Measurements from ENCODE around the gene IRF2BP1. TPM values are rescaled to one million over a fixed set of nuclear protein-coding genes. Genes with fewer than 3 reads are reported as not detected.

The IRF2BP1 gene
- total and polyA plus RNA-seq, 12 donors: 8.0 to 23.0 (median 19.5) TPM

GRCh38 chr19:45933759-45934158 lies 47.8 kb upstream of the IRF2BP1 start:
- WGBS, 2 donors: 73 to 75% methylated on average over 9 of the region's 9 CpGs
- Histone ChIP-seq H3K36me3 (peaks cover 0 to 13% (median 0%) of the 10 kb centered on the region in 9 donors), H3K9me3 (no peaks in the 10 kb centered on the region), H3K4me1 (peaks cover 0 to 8% (median 0%) of the 10 kb centered on the region in 9 donors), H3K4me3 (no peak overlapping the region), H3K27ac (no peak overlapping the region), H3K27me3 (peaks cover 0 to 45% (median 32%) of the 10 kb centered on the region in 7 donors)
- no peak for TF ChIP-seq CTCF (IDR thresholded peaks at IDR 0.05)
- ATAC-seq: no peak
- intact Hi-C loops (cut with DNase I): loop anchor here in 3 of 10 donors (5.0 kb wide), 2 partner anchors 74 to 84 kb away; no protein-coding TSS in a partner anchor
- no peak for DNase-seq

GRCh38 chr19:45931055-45931454 lies 45.1 kb upstream of the IRF2BP1 start:
- ATAC-seq: no peak
- H3K27me3 ChIP-seq: peaks cover 0 to 31% (median 22%) of the 10 kb centered on the region in 7 donors
- no peak for DNase-seq
- no peaks in the 10 kb centered on the region for H3K9me3 ChIP-seq
- 61 to 63% methylated on average over 3 of the region's 3 CpGs for WGBS, 2 donors
- no peak overlapping the region for H3K4me3 ChIP-seq
- peak in 5 of 9 donors; percentile 10 to 24 (median 19) for TF ChIP-seq CTCF (IDR thresholded peaks at IDR 0.05)
- no peak overlapping the region for H3K27ac ChIP-seq
- H3K36me3 ChIP-seq: no peaks in the 10 kb centered on the region
- peaks cover 0 to 9% (median 6%) of the 10 kb centered on the region in 9 donors for H3K4me1 ChIP-seq
- intact Hi-C loops (cut with DNase I): loop anchor here in 3 of 10 donors (5.0 kb wide), 2 partner anchors 76 to 86 kb away; no protein-coding TSS in a partner anchor

GRCh38 chr19:45929247-45929646 lies 43.3 kb upstream of the IRF2BP1 start:
- DNase-seq: no peak
- no peak for ATAC-seq
- Histone ChIP-seq H3K27me3 (peaks cover 0 to 15% (median 4%) of the 10 kb centered on the region in 7 donors), H3K27ac (no peak overlapping the region), H3K36me3 (no peaks in the 10 kb centered on the region), H3K4me3 (no peak overlapping the region), H3K9me3 (no peaks in the 10 kb centered on the region), H3K4me1 (peaks cover 0 to 9% (median 6%) of the 10 kb centered on the region in 9 donors)
- WGBS, 2 donors: 64 to 74% methylated on average over 2 of the region's 2 CpGs
- no peak for TF ChIP-seq CTCF (IDR thresholded peaks at IDR 0.05)
- intact Hi-C loops (cut with DNase I): loop anchor here in 2 of 10 donors (5.0 to 10.0 kb wide), 2 partner anchors 68 to 86 kb away; partner anchors contain the start of gene CCDC61 (in 1 of the 2)

GRCh38 chr19:45927565-45928261 lies 41.8 kb upstream of the IRF2BP1 start:
- no peak overlapping the region for H3K27ac ChIP-seq
- intact Hi-C loops (cut with DNase I): loop anchor here in 2 of 10 donors (5.0 to 10.0 kb wide), 2 partner anchors 70 to 87 kb away; partner anchors contain the start of gene CCDC61 (in 1 of the 2)
- peak overlapping the region in 1 of 10 donors; percentile 24 for H3K4me3 ChIP-seq
- WGBS, 2 donors: 7% methylated on average over 33 of the region's 33 CpGs
- H3K27me3 ChIP-seq: peaks cover 0 to 9% (median 0%) of the 10 kb centered on the region in 7 donors
- H3K36me3 ChIP-seq: no peaks in the 10 kb centered on the region
- no peaks in the 10 kb centered on the region for H3K9me3 ChIP-seq
- DNase-seq: peak; percentile 86 to 90
- TF ChIP-seq CTCF (IDR thresholded peaks at IDR 0.05): peak in 4 of 9 donors; percentile 14 to 22 (median 20)
- ATAC-seq: peak; percentile 82 to 95 (median 94)
- peaks cover 0 to 9% (median 6%) of the 10 kb centered on the region in 9 donors for H3K4me1 ChIP-seq

Measured in heart right ventricle (tissue), 16 donors.